Endothelial cell of umbilical vein (primary cell): Measurements from ENCODE around the gene DQX1. TPM values are rescaled to one million over a fixed set of nuclear protein-coding genes. Genes with fewer than 3 reads are reported as not detected.

ENCODE experiments used
- BruUV-seq: library from RNA; stranded (reverse); fragments of 400-500 nt; replicated peaks from 2 replicates; lab custom pipeline; 2021; lab: Mats Ljungman, UMichigan
- CTCF ChIA-PET: fragments of 300-600, 350-600 bp; sonication (Branson Sonifier 250); formaldehyde crosslinking; loops from one replicate; lab custom pipeline; 2021; ENCODE audit warnings: antibody characterized with exemption, inconsistent platforms; lab: Charles Lee
- POLR2A ChIA-PET: fragments of 300-600, 350-600 bp; sonication (Branson Sonifier 250); formaldehyde crosslinking; loops from one replicate; lab custom pipeline; 2021; ENCODE audit warnings: antibody characterized with exemption, inconsistent platforms; lab: Charles Lee
- DNase-seq: peaks from one replicate; pipeline ENCODE4 v3.0.0-alpha.2; 2011; ENCODE audit warnings: low read depth, low spot score
- FAIRE-seq: peaks from 2 replicates; lab custom pipeline; 2011; peaks lifted over from hg19 to GRCh38; lab: Jason Lieb, UNC
- H2AFZ ChIP-seq: 2 replicates; pipeline ENCODE4 v1.6.0; 2012; ENCODE audit warnings: low read depth, low read length, control low read depth, inconsistent platforms
- H3K27ac ChIP-seq: 2 replicates; pipeline ENCODE4 v1.5.1; 2011; ENCODE audit warnings: low read depth, mild to moderate bottlenecking, control low read depth, low read length, moderate library complexity; ENCODE audit not compliant: insufficient read depth
- H3K27me3 ChIP-seq, 2 experiments: 2 replicates each; pipeline versions ENCODE4 v1.6.0 to v1.6.1; 2011; ENCODE audit warnings: low read length in 2 of 2, mixed read lengths in 1 of 2; ENCODE audit not compliant: control insufficient read depth in 2 of 2, insufficient read depth in 2 of 2
- H3K36me3 ChIP-seq, 2 experiments: 2 replicates in 1 of 2; 3 replicates in 1 of 2; pipeline ENCODE4 v1.5.1; 2011; ENCODE audit warnings: low read length in 2 of 2, mild to moderate bottlenecking in 1 of 2, moderate library complexity in 1 of 2; ENCODE audit not compliant: control insufficient read depth in 2 of 2, insufficient read depth in 2 of 2; ENCODE audit errors: extremely low read depth in 1 of 2
- H3K4me1 ChIP-seq: 3 replicates; pipeline ENCODE4 v1.5.1; 2011; ENCODE audit warnings: mild to moderate bottlenecking, low read length; ENCODE audit not compliant: control insufficient read depth, insufficient read depth; ENCODE audit errors: extremely low read depth
- H3K4me2 ChIP-seq: 2 replicates; pipeline ENCODE4 v1.6.1; 2011; ENCODE audit warnings: low read length, control low read depth, mixed read lengths; ENCODE audit not compliant: insufficient read depth
- H3K4me3 ChIP-seq, 3 experiments: fragments of 200-600 bp in 1 of 3; sonication (generic), shearing (Covaris generic) in 1 of 3; replicated peaks in 1 of 3; 2 replicates each; pipeline ENCODE4 v1.5.1; 2011 to 2016; ENCODE audit warnings: control low read depth in 3 of 3, low read length in 3 of 3, mild to moderate bottlenecking in 2 of 3, inconsistent platforms in 1 of 3, low read depth in 1 of 3, moderate library complexity in 1 of 3; ENCODE audit not compliant: insufficient read depth in 1 of 3
- H3K79me2 ChIP-seq: 2 replicates; pipeline ENCODE4 v1.6.0; 2012; ENCODE audit warnings: low read length, inconsistent platforms; ENCODE audit not compliant: control insufficient read depth, insufficient read depth
- H3K9ac ChIP-seq: replicated peaks from 2 replicates; pipeline ENCODE3; 2011; ENCODE audit warnings: low read length, control low read depth; ENCODE audit not compliant: insufficient read depth; ENCODE audit errors: extremely low read depth
- H3K9me1 ChIP-seq: replicated peaks from 3 replicates; pipeline ENCODE4 v1.6.0; 2011; ENCODE audit warnings: mild to moderate bottlenecking, low read length; ENCODE audit not compliant: control insufficient read depth, insufficient read depth; ENCODE audit errors: extremely low read depth
- H3K9me3 ChIP-seq: replicated peaks from 2 replicates; pipeline ENCODE4 v1.5.1; 2012; ENCODE audit warnings: low read length, inconsistent platforms; ENCODE audit not compliant: control insufficient read depth, insufficient read depth
- H4K20me1 ChIP-seq: replicated peaks from 2 replicates; pipeline ENCODE3; 2011; ENCODE audit warnings: mild to moderate bottlenecking, low read length; ENCODE audit not compliant: control insufficient read depth, insufficient read depth; ENCODE audit errors: extremely low read depth
- EZH2 ChIP-seq: IDR thresholded peaks from 2 replicates; pipeline ENCODE4 v1.6.1; 2012; ENCODE audit warnings: borderline replicate concordance, low read depth, mild to moderate bottlenecking, moderate library complexity, low read length, inconsistent platforms; ENCODE audit not compliant: severe bottlenecking
- FOS ChIP-seq: IDR thresholded peaks from 2 replicates; pipeline ENCODE4 v1.6.1; 2011; ENCODE audit warnings: mild to moderate bottlenecking, low read length, moderate library complexity, borderline replicate concordance; ENCODE audit not compliant: insufficient read depth
- GATA2 ChIP-seq: IDR thresholded peaks from 2 replicates; pipeline ENCODE4 v1.7.0; 2011; ENCODE audit warnings: low read depth, mild to moderate bottlenecking, moderate library complexity, mixed read lengths, low read length; ENCODE audit not compliant: insufficient read length, insufficient read depth
- JUN ChIP-seq: IDR thresholded peaks from 2 replicates; pipeline ENCODE4 v1.6.1; 2011; ENCODE audit warnings: borderline replicate concordance, low read depth; ENCODE audit not compliant: insufficient read length, insufficient read depth
- MYC ChIP-seq: IDR thresholded peaks from one replicate; pipeline ENCODE4 v1.6.1; 2011; ENCODE audit warnings: mild to moderate bottlenecking, low read depth, low read length
- POLR2A ChIP-seq: IDR thresholded peaks from 2 replicates; pipeline ENCODE4 v1.6.1; 2012; ENCODE audit warnings: low read depth, mild to moderate bottlenecking, control low read depth, low read length
- POLR2AphosphoS5 ChIP-seq: IDR thresholded peaks from 2 replicates; pipeline ENCODE4 v1.6.1; 2012; ENCODE audit warnings: low read depth, mild to moderate bottlenecking, control low read depth, low read length, moderate library complexity; ENCODE audit not compliant: insufficient read depth
- dilution Hi-C: fragments of 300-500 bp; cut with MboI; formaldehyde crosslinking; loops from one replicate; pipeline ENCODE4 v1.15.0; 2019; ENCODE audit warnings: low sequenced_read_pairs; ENCODE audit not compliant: extremely low pct_ligation_motif_present
- intact Hi-C: fragments of 100-400 bp; cut with micrococcal nuclease; formaldehyde crosslinking; loops from one replicate; pipeline ENCODE4 v1.10.0; 2022
- polyA plus RNA-seq, 4 experiments: library from polyadenylated mRNA; depleted of rRNA in 3 of 4; stranded (reverse) in 3 of 4; unstranded in 1 of 4; fragments of >200 nt; gene quantifications; 2 replicates each; pipeline versions ENCODE4 v1.2.1 to v1.2.3, GENCODE V29; 2011 to 2012; ENCODE audit warnings: missing spikeins in 1 of 4
- total RNA-seq: library from RNA; stranded (reverse); gene quantifications from 2 replicates; pipeline ENCODE4 v1.2.3, GENCODE V29; 2021
- TF ChIP-seq, protein P1 (sequence below): IDR thresholded peaks from 2 replicates; pipeline ENCODE4 v1.6.1; 2011; ENCODE audit not compliant: insufficient read depth, insufficient read length
- TF ChIP-seq, protein P2 (sequence below), 2 donors: IDR thresholded peaks; 1 replicate in 1 of 2; 2 replicates in 1 of 2; pipeline ENCODE4 v1.5.1; 2011; ENCODE audit warnings: low read length in 2 of 2, mild to moderate bottlenecking in 2 of 2, moderate library complexity in 2 of 2, control low read depth in 1 of 2, inconsistent platforms in 1 of 2, low read depth in 1 of 2; ENCODE audit not compliant: insufficient read depth in 1 of 2; ENCODE audit errors: extremely low read depth in 1 of 2

Gene DQX1
- total and polyA plus RNA-seq, 2 donors (not counting 3 experiments of a cell fraction or from before 2014, with no cell fraction given) = 0.06 to 0.44 TPM

DNA sequence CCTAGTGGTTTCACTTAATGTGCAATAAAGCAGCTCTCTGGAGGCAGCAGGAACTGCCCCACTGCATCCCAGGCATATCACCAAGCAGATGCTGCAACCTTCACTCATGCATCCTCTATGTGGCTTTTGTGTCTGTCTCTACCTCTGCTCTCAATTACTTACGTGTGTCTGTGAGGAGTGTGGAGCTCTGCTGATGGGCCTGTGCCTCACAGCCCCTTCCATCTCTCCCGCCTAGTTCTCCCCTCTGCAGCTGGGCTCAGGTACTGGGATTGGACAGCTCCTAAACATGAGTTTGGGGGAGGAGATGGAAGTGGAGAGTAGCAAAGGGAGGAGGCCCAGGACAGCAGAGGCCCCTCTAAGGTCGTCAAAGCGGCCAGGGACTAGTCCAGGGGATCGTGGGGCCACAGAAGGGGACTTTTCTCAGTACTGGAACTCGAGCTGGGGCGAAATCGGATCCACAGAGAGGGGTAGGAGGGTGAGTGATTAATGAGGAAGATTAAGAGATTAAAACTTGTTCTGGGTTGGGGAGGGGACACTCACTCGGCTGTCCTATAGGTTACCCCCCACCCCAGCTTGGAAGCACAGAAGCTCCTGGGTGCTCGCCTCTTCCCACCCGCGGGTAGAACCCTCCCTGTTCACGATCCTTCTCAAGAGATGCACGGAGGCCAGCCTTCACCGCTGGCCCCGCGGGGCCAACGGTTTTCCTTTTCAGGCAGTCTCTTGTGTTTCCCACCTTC is 24.5 kb downstream of the DQX1 start:
- Histone ChIP-seq H3K4me3 (no peak overlapping the region), H4K20me1 (no peaks in the 10 kb centered on the region), H3K4me1 (peaks cover 37% of the 10 kb centered on the region), H3K27me3 (peaks cover 23 to 40% of the 10 kb centered on the region in 2 experiments), H3K79me2 (peaks cover 2% of the 10 kb centered on the region), H3K36me3 (peaks cover 0 to 4% of the 10 kb centered on the region in 2 experiments), H3K9ac (no peak overlapping the region), H2AFZ (no peak overlapping the region), H3K4me2 (no peak overlapping the region), H3K9me3 (no peaks in the 10 kb centered on the region), H3K9me1 (no peaks in the 10 kb centered on the region), H3K27ac (no peak overlapping the region)
- DNase-seq = no peak
- POLR2A ChIA-PET = interaction anchor here (0.6 kb wide), 1 partner anchor 34 kb away, joined by 9 read pairs; no protein-coding TSS in a partner anchor
- FAIRE-seq = no peak
- intact Hi-C loops (loop anchor here (5.0 kb wide), 1 partner anchor 151 kb away; the partner anchor contains the start of gene SEMA4F), dilution Hi-C loops (no loop called here)
- TF ChIP-seq POLR2AphosphoS5 = no peak
- TF ChIP-seq EZH2 = no peak
- TF ChIP-seq POLR2A = no peak
- no peak for TF ChIP-seq GATA2
- TF ChIP-seq JUN = no peak
- no peak for TF ChIP-seq FOS
- TF ChIP-seq, protein P1, sequence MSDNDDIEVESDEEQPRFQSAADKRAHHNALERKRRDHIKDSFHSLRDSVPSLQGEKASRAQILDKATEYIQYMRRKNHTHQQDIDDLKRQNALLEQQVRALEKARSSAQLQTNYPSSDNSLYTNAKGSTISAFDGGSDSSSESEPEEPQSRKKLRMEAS = no peak
- no peak for TF ChIP-seq MYC
- TF ChIP-seq, protein P2, sequence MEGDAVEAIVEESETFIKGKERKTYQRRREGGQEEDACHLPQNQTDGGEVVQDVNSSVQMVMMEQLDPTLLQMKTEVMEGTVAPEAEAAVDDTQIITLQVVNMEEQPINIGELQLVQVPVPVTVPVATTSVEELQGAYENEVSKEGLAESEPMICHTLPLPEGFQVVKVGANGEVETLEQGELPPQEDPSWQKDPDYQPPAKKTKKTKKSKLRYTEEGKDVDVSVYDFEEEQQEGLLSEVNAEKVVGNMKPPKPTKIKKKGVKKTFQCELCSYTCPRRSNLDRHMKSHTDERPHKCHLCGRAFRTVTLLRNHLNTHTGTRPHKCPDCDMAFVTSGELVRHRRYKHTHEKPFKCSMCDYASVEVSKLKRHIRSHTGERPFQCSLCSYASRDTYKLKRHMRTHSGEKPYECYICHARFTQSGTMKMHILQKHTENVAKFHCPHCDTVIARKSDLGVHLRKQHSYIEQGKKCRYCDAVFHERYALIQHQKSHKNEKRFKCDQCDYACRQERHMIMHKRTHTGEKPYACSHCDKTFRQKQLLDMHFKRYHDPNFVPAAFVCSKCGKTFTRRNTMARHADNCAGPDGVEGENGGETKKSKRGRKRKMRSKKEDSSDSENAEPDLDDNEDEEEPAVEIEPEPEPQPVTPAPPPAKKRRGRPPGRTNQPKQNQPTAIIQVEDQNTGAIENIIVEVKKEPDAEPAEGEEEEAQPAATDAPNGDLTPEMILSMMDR (IDR thresholded peaks at IDR 0.05; ENCODE audit: extremely low read depth in 1 of 2, insufficient read depth in 1 of 2, low read depth in 1 of 2, low read length in 2 of 2) = no peak
- CTCF ChIA-PET = interaction anchor here (1.0 to 1.6 kb wide), 2 partner anchors 11 to 31 kb away, joined by 3 to 4 read pairs; no protein-coding TSS in a partner anchor
- no TSS peak for BruUV-seq
